Subcutaneous abdominal adipose tissue (tissue), 5 donors: ENCODE results near the gene GTF3C5.

Experiments used
- H3K27ac ChIP-seq: one replicate; pipeline ENCODE4 v1.7.0; 2013; ENCODE audit warnings: low read depth, mild to moderate bottlenecking, inconsistent platforms, low read length, moderate library complexity
- H3K27me3 ChIP-seq, 5 donors: one replicate each; pipeline ENCODE4 v1.7.0; 2013; ENCODE audit warnings: low read length in 5 of 5, inconsistent platforms in 1 of 5; ENCODE audit not compliant: control insufficient read depth in 5 of 5, insufficient read depth in 4 of 5
- H3K36me3 ChIP-seq, 5 donors: one replicate each; pipeline ENCODE4 v1.7.0; 2013; ENCODE audit warnings: low read length in 5 of 5; ENCODE audit not compliant: control insufficient read depth in 5 of 5, insufficient read depth in 5 of 5
- H3K4me1 ChIP-seq, 5 donors: one replicate each; pipeline ENCODE4 v1.7.0; 2013; ENCODE audit warnings: low read length in 5 of 5, mild to moderate bottlenecking in 3 of 5, moderate library complexity in 1 of 5; ENCODE audit not compliant: control insufficient read depth in 5 of 5, insufficient read depth in 5 of 5
- H3K4me3 ChIP-seq, 5 donors: one replicate each; pipeline ENCODE4 v1.7.0; 2013; ENCODE audit warnings: low read length in 5 of 5, low read depth in 1 of 5
- H3K9ac ChIP-seq, 5 donors: one replicate each; pipeline ENCODE4 v1.7.0; 2013; ENCODE audit warnings: low read length in 5 of 5, mild to moderate bottlenecking in 4 of 5, moderate library complexity in 3 of 5
- H3K9me3 ChIP-seq, 5 donors: one replicate each; pipeline ENCODE4 v1.7.0; 2013; ENCODE audit warnings: low read length in 5 of 5; ENCODE audit not compliant: control insufficient read depth in 5 of 5
- donor health status: healthy.
- donor health status: healthy.
- donor health status: healthy.
- donor health status: healthy.
- donor health status: healthy.

Gene GTF3C5

GRCh38 chr9:133042676-133043075, 11.9 kb downstream of the GTF3C5 start:
- no peaks in the 10 kb centered on the region for H3K9me3 ChIP-seq
- no peaks in the 10 kb centered on the region for H3K4me1 ChIP-seq
- no peak overlapping the region for H3K4me3 ChIP-seq
- no peak overlapping the region for H3K27ac ChIP-seq
- no peak overlapping the region for H3K9ac ChIP-seq
- no peaks in the 10 kb centered on the region for H3K27me3 ChIP-seq
- H3K36me3 ChIP-seq, result peaks cover 0 to 61% (median 54%) of the 10 kb centered on the region in 5 donors

- Histone ChIP-seq H3K36me3 (peaks cover 0 to 66% (median 54%) of the 10 kb centered on the region in 5 donors), H3K27ac (no peak overlapping the region), H3K27me3 (no peaks in the 10 kb centered on the region), H3K4me3 (no peak overlapping the region), H3K9me3 (no peaks in the 10 kb centered on the region), H3K4me1 (no peaks in the 10 kb centered on the region), H3K9ac (no peak overlapping the region)
Measured at GRCh38 chr9:133043449-133044035, 12.7 kb downstream of the GTF3C5 start.

GRCh38 chr9:133044125-133044524, 13.3 kb downstream of the GTF3C5 start:
- Histone ChIP-seq H3K9me3 (no peaks in the 10 kb centered on the region), H3K27me3 (no peaks in the 10 kb centered on the region), H3K4me3 (no peak overlapping the region), H3K27ac (no peak overlapping the region), H3K9ac (no peak overlapping the region), H3K36me3 (peaks cover 0 to 71% (median 60%) of the 10 kb centered on the region in 5 donors), H3K4me1 (no peaks in the 10 kb centered on the region)

- H3K4me1 ChIP-seq, result no peaks in the 10 kb centered on the region
- H3K27me3 ChIP-seq, result no peaks in the 10 kb centered on the region
- H3K4me3 ChIP-seq, result no peak overlapping the region
- no peak overlapping the region for H3K9ac ChIP-seq
- no peaks in the 10 kb centered on the region for H3K9me3 ChIP-seq
- H3K36me3 ChIP-seq, result peaks cover 0 to 77% (median 65%) of the 10 kb centered on the region in 5 donors
- H3K27ac ChIP-seq, result no peak overlapping the region
Measured at GRCh38 chr9:133044661-133045060, 13.9 kb downstream of the GTF3C5 start.

- Histone ChIP-seq H3K9ac (no peak overlapping the region), H3K4me3 (no peak overlapping the region), H3K4me1 (no peaks in the 10 kb centered on the region), H3K27ac (no peak overlapping the region), H3K9me3 (no peaks in the 10 kb centered on the region), H3K36me3 (peaks cover 0 to 82% (median 69%) of the 10 kb centered on the region in 5 donors), H3K27me3 (no peaks in the 10 kb centered on the region)
Measured at GRCh38 chr9:133045132-133045531, 14.3 kb downstream of the GTF3C5 start.

- H3K36me3 ChIP-seq, result peaks cover 0 to 94% (median 82%) of the 10 kb centered on the region in 5 donors
- no peak overlapping the region for H3K27ac ChIP-seq
- H3K4me3 ChIP-seq, result no peak overlapping the region
- H3K9ac ChIP-seq, result no peak overlapping the region
- H3K9me3 ChIP-seq, result no peaks in the 10 kb centered on the region
- no peaks in the 10 kb centered on the region for H3K27me3 ChIP-seq
- no peaks in the 10 kb centered on the region for H3K4me1 ChIP-seq
Measured at GRCh38 chr9:133046196-133046899, 15.6 kb downstream of the GTF3C5 start.

GRCh38 chr9:133046900-133047295, 16.1 kb downstream of the GTF3C5 start:
- Histone ChIP-seq H3K9ac (no peak overlapping the region), H3K27ac (no peak overlapping the region), H3K4me1 (no peaks in the 10 kb centered on the region), H3K27me3 (no peaks in the 10 kb centered on the region), H3K4me3 (no peak overlapping the region), H3K9me3 (no peaks in the 10 kb centered on the region), H3K36me3 (peaks cover 0 to 96% (median 86%) of the 10 kb centered on the region in 5 donors)

- H3K27me3 ChIP-seq, result no peaks in the 10 kb centered on the region
- peaks cover 0 to 96% (median 80%) of the 10 kb centered on the region in 5 donors for H3K36me3 ChIP-seq
- no peaks in the 10 kb centered on the region for H3K4me1 ChIP-seq
- no peak overlapping the region for H3K4me3 ChIP-seq
- no peak overlapping the region for H3K9ac ChIP-seq
- no peak overlapping the region for H3K27ac ChIP-seq
- H3K9me3 ChIP-seq, result no peaks in the 10 kb centered on the region
Measured at GRCh38 chr9:133048595-133048994, 17.8 kb downstream of the GTF3C5 start.

- H3K27me3 ChIP-seq, result no peaks in the 10 kb centered on the region
- H3K4me3 ChIP-seq, result no peak overlapping the region
- no peak overlapping the region for H3K27ac ChIP-seq
- H3K36me3 ChIP-seq, result peaks cover 0 to 96% (median 81%) of the 10 kb centered on the region in 5 donors
- H3K4me1 ChIP-seq, result no peaks in the 10 kb centered on the region
- no peaks in the 10 kb centered on the region for H3K9me3 ChIP-seq
- no peak overlapping the region for H3K9ac ChIP-seq
Measured at GRCh38 chr9:133049043-133049442, 18.2 kb downstream of the GTF3C5 start.

- H3K27ac ChIP-seq, result no peak overlapping the region
- no peaks in the 10 kb centered on the region for H3K9me3 ChIP-seq
- H3K36me3 ChIP-seq, result peaks cover 0 to 96% (median 81%) of the 10 kb centered on the region in 5 donors
Measured at GRCh38 chr9:133050142-133050541, 19.3 kb downstream of the GTF3C5 start.

More at GRCh38 chr9:133050142-133050541, 19.3 kb downstream of the GTF3C5 start:
- no peak overlapping the region for H3K4me3 ChIP-seq
- no peak overlapping the region for H3K9ac ChIP-seq
- peaks cover 0 to 8% (median 6%) of the 10 kb centered on the region in 5 donors for H3K4me1 ChIP-seq
- H3K27me3 ChIP-seq, result no peaks in the 10 kb centered on the region
